Heart left ventricle (tissue), 13 donors: ENCODE data around the gene OR5C1.

Experiments
- CTCF ChIP-seq, 12 donors: fragments of 200-600 bp; sonication (generic) in 4 of 12; IDR thresholded peaks; one replicate each; pipeline versions ENCODE4 v1.5.0 to v1.8.0; 2018 to 2022; ENCODE audit warnings: antibody characterized with exemption in 12 of 12, mild to moderate bottlenecking in 5 of 12
- POLR2A ChIP-seq, 2 donors: fragments of 450-650 bp; IDR thresholded peaks; one replicate each; pipeline ENCODE4 v1.6.1; 2017; ENCODE audit warnings: antibody characterized with exemption in 2 of 2, mild to moderate bottlenecking in 2 of 2, moderate library complexity in 2 of 2
- donor health status: ischemic (EF 13 %, LVEDD 7.1; RV severe dilation, severe dysfunction).
- donor health status: DM: no; HTN: yes; CAD: no.
- donor health status: DM: no; HTN: no; CAD: no.
- donor health status: ischemic (EF 25% LVEDD 6.9; RV normal size, moderate dysfunction).
- donor health status: ischemic (EF 25% LVEDD 5.7; RV mildly dilated, moderate dysfunction).
- donor health status: ischemic (EF 35%, LVEDD 5.7; RV mildly dilated, moderate dysfunction).
- donor health status: nonischemic (EF 11% LVEDD 7.7; RV severe dilation, severe dysfunction).
- donor health status: DM: yes; HTN: yes; CAD: no.
- donor health status: PGD.
- donor health status: ischemic (EF 29% LVEDD 5.4; RV normal size, mild dysfunction).
- donor health status: nonischemic (EF 23%, LVEDD 6.1; RV moderate dilation, normal function).

GRCh38 chr9:122786338-122786737, 2.4 kb upstream of the OR5C1 start:
- TF ChIP-seq CTCF (IDR thresholded peaks at IDR 0.05) (no peak), POLR2A (IDR thresholded peaks at IDR 0.05) (no peak)
